ENCODE measurements around the gene CLEC3A. TPM values are rescaled to one million over a fixed set of nuclear protein-coding genes. Genes with fewer than 3 reads are reported as not detected.
"Not testable (repeated sequence)": the region's sequence is repeated elsewhere in the genome, so short reads cannot be mapped to it uniquely, and the experiment has no call there.

Gene CLEC3A
- total and polyA plus RNA-seq, 2 donors (not counting 1 experiment from before 2014, with no cell fraction given), result not detected

DNA sequence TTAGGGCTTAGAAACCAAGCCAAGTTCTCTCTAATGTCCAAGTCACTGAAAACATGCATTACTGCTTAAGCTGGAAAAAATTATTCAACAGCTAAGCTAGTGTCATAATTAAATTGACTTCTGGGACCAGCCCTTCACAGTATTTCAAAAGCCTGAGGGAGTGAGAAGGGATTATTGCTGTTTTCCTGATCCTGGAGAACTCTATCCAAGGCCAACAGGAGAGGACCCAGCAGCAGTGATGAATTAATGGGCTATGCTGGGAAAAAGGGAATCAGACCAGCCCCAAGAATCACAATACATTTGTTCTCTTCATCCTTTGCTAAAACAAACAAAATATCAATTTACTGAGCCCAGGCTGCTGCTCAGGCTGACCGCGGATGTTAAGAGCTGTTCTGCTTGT lies 34.5 kb upstream of the CLEC3A start:
- Histone ChIP-seq H3K27ac (ENCODE audit: insufficient read depth, low read length) (no peak overlapping the region), H2AFZ (ENCODE audit: low read length) (no peak overlapping the region), H3K27me3 (ENCODE audit: control insufficient read depth, insufficient read depth, low read length) (no peaks in the 10 kb centered on the region), H3K4me1 (ENCODE audit: control insufficient read depth, extremely low read depth, insufficient read depth, low read length) (no peaks in the 10 kb centered on the region), H3K4me2 (ENCODE audit: extremely low read depth, insufficient read depth, low read length) (no peak overlapping the region), H3K4me3 (replicated peaks in 1 of 4; ENCODE audit: control extremely low read depth in 1 of 4, insufficient read depth in 1 of 4, low read depth in 3 of 4, low read length in 4 of 4) (no peak overlapping the region), H4K20me1 (ENCODE audit: control insufficient read depth, extremely low read depth, insufficient read depth, low read length) (no peaks in the 10 kb centered on the region), H3K36me3 (ENCODE audit: control insufficient read depth, insufficient read depth, low read length) (no peaks in the 10 kb centered on the region), H3K79me2 (ENCODE audit: control insufficient read depth, insufficient read depth, low read length) (no peaks in the 10 kb centered on the region), H3K9me3 (ENCODE audit: control insufficient read depth, insufficient read depth, low read depth, low read length) (no peaks in the 10 kb centered on the region), H3K9ac (ENCODE audit: insufficient read depth, low read length) (no peak overlapping the region)
- TF ChIP-seq, protein P1, sequence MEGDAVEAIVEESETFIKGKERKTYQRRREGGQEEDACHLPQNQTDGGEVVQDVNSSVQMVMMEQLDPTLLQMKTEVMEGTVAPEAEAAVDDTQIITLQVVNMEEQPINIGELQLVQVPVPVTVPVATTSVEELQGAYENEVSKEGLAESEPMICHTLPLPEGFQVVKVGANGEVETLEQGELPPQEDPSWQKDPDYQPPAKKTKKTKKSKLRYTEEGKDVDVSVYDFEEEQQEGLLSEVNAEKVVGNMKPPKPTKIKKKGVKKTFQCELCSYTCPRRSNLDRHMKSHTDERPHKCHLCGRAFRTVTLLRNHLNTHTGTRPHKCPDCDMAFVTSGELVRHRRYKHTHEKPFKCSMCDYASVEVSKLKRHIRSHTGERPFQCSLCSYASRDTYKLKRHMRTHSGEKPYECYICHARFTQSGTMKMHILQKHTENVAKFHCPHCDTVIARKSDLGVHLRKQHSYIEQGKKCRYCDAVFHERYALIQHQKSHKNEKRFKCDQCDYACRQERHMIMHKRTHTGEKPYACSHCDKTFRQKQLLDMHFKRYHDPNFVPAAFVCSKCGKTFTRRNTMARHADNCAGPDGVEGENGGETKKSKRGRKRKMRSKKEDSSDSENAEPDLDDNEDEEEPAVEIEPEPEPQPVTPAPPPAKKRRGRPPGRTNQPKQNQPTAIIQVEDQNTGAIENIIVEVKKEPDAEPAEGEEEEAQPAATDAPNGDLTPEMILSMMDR (conservative IDR thresholded peaks at IDR 0.05 in 1 of 2, IDR thresholded peaks at IDR 0.05 in 1 of 2; ENCODE audit: low read depth in 1 of 2, low read length in 2 of 2), result no peak
- no peak for TF ChIP-seq EZH2 (IDR thresholded peaks at IDR 0.05; ENCODE audit: low read length, missing control alignments)
- no peak for DNase-seq (ENCODE audit: low read depth in 2 of 2)

DNA sequence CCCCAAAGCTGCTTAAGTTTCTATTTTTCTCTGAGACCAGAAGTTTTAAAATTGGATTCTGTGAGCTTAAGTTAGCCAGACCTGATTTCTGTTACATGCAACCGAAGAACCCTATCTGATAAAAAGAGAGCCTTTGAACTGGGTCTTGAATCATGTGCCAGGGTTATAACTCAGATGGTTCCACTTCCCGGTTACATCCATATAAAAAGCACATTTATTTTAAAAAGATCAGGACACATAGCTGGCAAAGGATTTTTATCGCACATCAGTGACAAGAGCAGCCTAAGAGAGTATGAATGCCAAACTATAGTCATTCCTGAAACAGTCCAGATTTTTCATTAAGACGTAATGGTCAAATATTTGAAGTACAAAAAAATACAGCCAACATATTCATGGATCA lies 32.5 kb upstream of the CLEC3A start:
- H3K27ac ChIP-seq (ENCODE audit: insufficient read depth, low read length), result no peak overlapping the region
- H3K79me2 ChIP-seq (ENCODE audit: control insufficient read depth, insufficient read depth, low read length), result no peaks in the 10 kb centered on the region
- H3K9me3 ChIP-seq (ENCODE audit: control insufficient read depth, insufficient read depth, low read depth, low read length), result no peaks in the 10 kb centered on the region
- H3K4me2 ChIP-seq (ENCODE audit: extremely low read depth, insufficient read depth, low read length), result no peak overlapping the region
- H3K4me3 ChIP-seq (replicated peaks in 1 of 4; ENCODE audit: control extremely low read depth in 1 of 4, insufficient read depth in 1 of 4, low read depth in 3 of 4, low read length in 4 of 4), result no peak overlapping the region
- no peak for DNase-seq (ENCODE audit: low read depth in 2 of 2)
- no peak overlapping the region for H3K9ac ChIP-seq (ENCODE audit: insufficient read depth, low read length)
- H3K36me3 ChIP-seq (ENCODE audit: control insufficient read depth, insufficient read depth, low read length), result no peaks in the 10 kb centered on the region
- TF ChIP-seq, protein P1 (conservative IDR thresholded peaks at IDR 0.05 in 1 of 2, IDR thresholded peaks at IDR 0.05 in 1 of 2; ENCODE audit: low read depth in 1 of 2, low read length in 2 of 2), result no peak
- no peak overlapping the region for H2AFZ ChIP-seq (ENCODE audit: low read length)
- H3K4me1 ChIP-seq (ENCODE audit: control insufficient read depth, extremely low read depth, insufficient read depth, low read length), result no peaks in the 10 kb centered on the region
- no peaks in the 10 kb centered on the region for H4K20me1 ChIP-seq (ENCODE audit: control insufficient read depth, extremely low read depth, insufficient read depth, low read length)
- H3K27me3 ChIP-seq (ENCODE audit: control insufficient read depth, insufficient read depth, low read length), result no peaks in the 10 kb centered on the region

DNA sequence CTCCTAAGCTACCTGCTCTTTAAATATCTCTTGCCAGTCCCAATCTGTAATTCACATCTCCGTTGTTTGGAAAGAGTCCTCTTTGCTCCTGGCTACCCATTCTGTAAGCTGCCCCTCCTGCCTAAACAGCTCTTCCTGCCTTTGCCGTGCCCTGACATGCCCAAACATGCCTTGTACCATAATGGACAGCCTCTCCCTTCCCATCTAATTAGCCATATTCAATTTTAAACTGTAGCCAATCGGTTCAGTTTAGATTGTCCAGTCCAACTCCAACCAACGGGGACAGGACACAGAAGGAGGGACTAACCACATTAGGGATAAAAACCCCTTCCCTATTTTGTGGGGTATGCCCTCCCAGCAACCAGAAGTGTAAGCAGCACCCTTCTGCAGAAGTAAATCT lies 30.6 kb upstream of the CLEC3A start:
- TF ChIP-seq, protein P1 (conservative IDR thresholded peaks at IDR 0.05 in 1 of 2, IDR thresholded peaks at IDR 0.05 in 1 of 2; ENCODE audit: low read depth in 1 of 2, low read length in 2 of 2), result no peak
- no peak for TF ChIP-seq EZH2 (IDR thresholded peaks at IDR 0.05; ENCODE audit: low read length, missing control alignments)
- H3K79me2 ChIP-seq (ENCODE audit: control insufficient read depth, insufficient read depth, low read length), result no peaks in the 10 kb centered on the region
- H3K4me2 ChIP-seq (ENCODE audit: extremely low read depth, insufficient read depth, low read length), result no peak overlapping the region
- no peak overlapping the region for H3K9ac ChIP-seq (ENCODE audit: insufficient read depth, low read length)
- H3K4me3 ChIP-seq (replicated peaks in 1 of 4; ENCODE audit: control extremely low read depth in 1 of 4, insufficient read depth in 1 of 4, low read depth in 3 of 4, low read length in 4 of 4), result no peak overlapping the region
- no peak overlapping the region for H2AFZ ChIP-seq (ENCODE audit: low read length)
- no peak overlapping the region for H3K27ac ChIP-seq (ENCODE audit: insufficient read depth, low read length)
- H3K9me3 ChIP-seq (ENCODE audit: control insufficient read depth, insufficient read depth, low read depth, low read length), result no peaks in the 10 kb centered on the region
- no peaks in the 10 kb centered on the region for H4K20me1 ChIP-seq (ENCODE audit: control insufficient read depth, extremely low read depth, insufficient read depth, low read length)
- no peaks in the 10 kb centered on the region for H3K4me1 ChIP-seq (ENCODE audit: control insufficient read depth, extremely low read depth, insufficient read depth, low read length)
- no peaks in the 10 kb centered on the region for H3K36me3 ChIP-seq (ENCODE audit: control insufficient read depth, insufficient read depth, low read length)
- no peak for DNase-seq (ENCODE audit: low read depth in 2 of 2)
- no peaks in the 10 kb centered on the region for H3K27me3 ChIP-seq (ENCODE audit: control insufficient read depth, insufficient read depth, low read length)

DNA sequence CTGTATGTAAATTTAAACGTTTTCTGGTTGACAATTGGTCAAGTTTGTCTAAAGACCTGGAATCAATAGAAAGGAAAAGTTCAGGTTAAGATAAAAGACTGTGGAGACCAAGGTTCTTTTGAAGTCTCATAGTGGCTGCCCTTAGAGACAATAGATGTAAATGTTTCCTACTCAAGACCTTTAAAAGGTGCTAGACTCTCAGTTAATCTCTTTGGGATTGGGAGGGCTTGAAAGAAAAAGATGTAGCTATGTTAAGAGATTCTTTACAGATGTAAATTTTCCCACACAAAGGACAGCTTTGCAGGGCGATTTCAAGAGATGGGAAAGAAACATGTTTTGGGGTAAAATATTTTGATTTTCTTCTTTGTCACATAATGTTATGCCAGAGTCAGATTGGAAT lies 30.0 kb upstream of the CLEC3A start:
- not testable (repeated sequence) for H3K27ac ChIP-seq (ENCODE audit: insufficient read depth, low read length); H3K36me3 ChIP-seq (ENCODE audit: control insufficient read depth, insufficient read depth, low read length); H2AFZ ChIP-seq (ENCODE audit: low read length); H3K4me2 ChIP-seq (ENCODE audit: extremely low read depth, insufficient read depth, low read length); H4K20me1 ChIP-seq (ENCODE audit: control insufficient read depth, extremely low read depth, insufficient read depth, low read length); H3K9me3 ChIP-seq (ENCODE audit: control insufficient read depth, insufficient read depth, low read depth, low read length); H3K27me3 ChIP-seq (ENCODE audit: control insufficient read depth, insufficient read depth, low read length); H3K4me1 ChIP-seq (ENCODE audit: control insufficient read depth, extremely low read depth, insufficient read depth, low read length); H3K9ac ChIP-seq (ENCODE audit: insufficient read depth, low read length); DNase-seq (ENCODE audit: low read depth in 2 of 2); H3K79me2 ChIP-seq (ENCODE audit: control insufficient read depth, insufficient read depth, low read length); H3K4me3 ChIP-seq (replicated peaks in 1 of 4; ENCODE audit: control extremely low read depth in 1 of 4, insufficient read depth in 1 of 4, low read depth in 3 of 4, low read length in 4 of 4)

Measured in fibroblast of lung (primary cell).